ENCODE measurements around the gene OR4E2.

DNA sequence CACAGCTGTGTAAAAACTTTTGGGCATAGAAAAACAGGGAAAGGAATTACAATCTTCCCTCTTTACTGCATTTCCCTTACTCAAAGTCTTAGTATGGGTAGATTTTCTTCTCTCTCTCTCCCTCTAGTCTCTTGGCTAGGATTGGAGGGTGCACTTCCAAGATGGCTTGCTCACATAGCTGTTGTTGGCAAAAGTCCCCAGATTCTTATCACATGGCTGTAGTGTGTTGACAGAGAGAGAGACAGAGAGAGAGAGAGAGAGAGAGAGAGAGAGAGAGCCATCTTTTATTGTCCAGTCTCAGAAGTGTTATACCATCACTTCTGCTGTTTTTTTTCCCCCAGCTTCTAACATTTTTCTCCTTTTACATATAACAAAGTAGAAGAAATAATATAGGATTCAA is 6.3 kb upstream of the OR4E2 start:
- TF ChIP-seq, protein P1, sequence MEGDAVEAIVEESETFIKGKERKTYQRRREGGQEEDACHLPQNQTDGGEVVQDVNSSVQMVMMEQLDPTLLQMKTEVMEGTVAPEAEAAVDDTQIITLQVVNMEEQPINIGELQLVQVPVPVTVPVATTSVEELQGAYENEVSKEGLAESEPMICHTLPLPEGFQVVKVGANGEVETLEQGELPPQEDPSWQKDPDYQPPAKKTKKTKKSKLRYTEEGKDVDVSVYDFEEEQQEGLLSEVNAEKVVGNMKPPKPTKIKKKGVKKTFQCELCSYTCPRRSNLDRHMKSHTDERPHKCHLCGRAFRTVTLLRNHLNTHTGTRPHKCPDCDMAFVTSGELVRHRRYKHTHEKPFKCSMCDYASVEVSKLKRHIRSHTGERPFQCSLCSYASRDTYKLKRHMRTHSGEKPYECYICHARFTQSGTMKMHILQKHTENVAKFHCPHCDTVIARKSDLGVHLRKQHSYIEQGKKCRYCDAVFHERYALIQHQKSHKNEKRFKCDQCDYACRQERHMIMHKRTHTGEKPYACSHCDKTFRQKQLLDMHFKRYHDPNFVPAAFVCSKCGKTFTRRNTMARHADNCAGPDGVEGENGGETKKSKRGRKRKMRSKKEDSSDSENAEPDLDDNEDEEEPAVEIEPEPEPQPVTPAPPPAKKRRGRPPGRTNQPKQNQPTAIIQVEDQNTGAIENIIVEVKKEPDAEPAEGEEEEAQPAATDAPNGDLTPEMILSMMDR (conservative IDR thresholded peaks at IDR 0.05; ENCODE audit: low read length), result no peak
- no peak for TF ChIP-seq EZH2phosphoT487 (IDR thresholded peaks at IDR 0.05; ENCODE audit: borderline replicate concordance, low read depth, low read length)
